Psoas muscle (tissue), 8 donors: ENCODE measurements around the gene INSRR. TPM values are rescaled to one million over a fixed set of nuclear protein-coding genes. Genes with fewer than 3 reads are reported as not detected.

Experiments
- ATAC-seq, 4 donors: fragments of 200-7000 bp; cut with Tn5 transposase; one replicate each; pipeline ENCODE4 v1.9.1; 2020; ENCODE audit warnings: moderate library complexity in 3 of 4, mild to moderate bottlenecking in 2 of 4
- DNase-seq, 2 donors: peaks; one replicate each; pipeline ENCODE4 v3.0.0-alpha.2; 2020
- H3K27ac ChIP-seq: fragments of 200-600 bp; one replicate; pipeline ENCODE4 v1.8.0; 2022
- H3K27me3 ChIP-seq, 3 donors: fragments of 200-600 bp in 1 of 3; one replicate each; pipeline versions ENCODE4 v1.6.1 to v1.8.0; 2013 to 2022; ENCODE audit warnings: low read length in 2 of 3, mild to moderate bottlenecking in 2 of 3, moderate library complexity in 1 of 3; ENCODE audit not compliant: insufficient read depth in 3 of 3
- H3K36me3 ChIP-seq, 2 donors: fragments of 200-600 bp in 1 of 2; one replicate each; pipeline versions ENCODE4 v1.6.1 to v1.8.0; 2013 to 2022; ENCODE audit warnings: low read depth in 1 of 2, mild to moderate bottlenecking in 1 of 2, moderate library complexity in 1 of 2; ENCODE audit not compliant: insufficient read depth in 1 of 2
- H3K4me1 ChIP-seq: fragments of 200-600 bp; one replicate; pipeline ENCODE4 v1.8.0; 2022
- H3K4me3 ChIP-seq: fragments of 200-600 bp; one replicate; pipeline ENCODE4 v1.8.0; 2022; ENCODE audit warnings: mild to moderate bottlenecking
- H3K9me3 ChIP-seq: fragments of 200-600 bp; one replicate; pipeline ENCODE4 v1.8.0; 2022
- CTCF ChIP-seq: fragments of 200-600 bp; IDR thresholded peaks from one replicate; pipeline ENCODE4 v1.8.0; 2022; ENCODE audit warnings: antibody characterized with exemption
- WGBS, 3 donors: extraction: QIAGEN DNeasy Blood & Tissue Kit; methylation state at CpG; one replicate each; pipeline versions ENCODE4 v1.1.6 to v1.1.7; 2013; 5-methylcytosine and 5-hydroxymethylcytosine counted together
- intact Hi-C, 2 donors: fragments of 100-400 bp; cut with DNase I; formaldehyde crosslinking; loops; one replicate each; pipeline versions ENCODE4 v1.11.0 to v1.14.2; 2022
- polyA plus RNA-seq, 3 donors: library from polyadenylated mRNA; stranded (reverse); fragments of 200-250 nt; gene quantifications; one replicate each; pipeline ENCODE4 v1.2.3, GENCODE V29; 2013
- total RNA-seq, 4 donors: library from RNA; stranded (reverse); fragmentation: NEBNext Ultra II Directional in 2 of 4; extraction: Animal tissue kit (Norgen Biotek cat#: 25700) in 2 of 4; gene quantifications; one replicate each; pipeline versions ENCODE4 v1.2.1 to v1.2.4, GENCODE V29; 2021 to 2023
- donor health status: healthy with polysubstance abuse.
- donor health status: DM: no; HTN: no; CAD: no; lungs with moderate emphysema.
- donor health status: Bipolar disorder and iron deficiency.
- donor health status: healthy.
- donor health status: DM: yes; HTN: yes; CAD: no.
- donor health status: DM: no; HTN: no; CAD: no.
- donor health status: DM: no; HTN: no; CAD: no.
- donor health status: DM: yes; HTN: yes; CAD: no.

Gene INSRR
- total and polyA plus RNA-seq, 7 donors: under 0.01 to 0.07 TPM; not detected in 5

GRCh38 chr1:156811168-156811567 lies 47.7 kb downstream of the INSRR start:
- no peak for DNase-seq
- no peak for ATAC-seq
- Histone ChIP-seq H3K27ac (no peak overlapping the region), H3K4me1 (peaks cover 15% of the 10 kb centered on the region), H3K36me3 (no peaks in the 10 kb centered on the region), H3K9me3 (no peaks in the 10 kb centered on the region), H3K27me3 (peaks cover 0 to 4% (median 3%) of the 10 kb centered on the region in 3 donors), H3K4me3 (no peak overlapping the region)
- WGBS, 3 donors: 48 to 66% (median 56%) methylated on average over 4 of the region's 4 CpGs
- intact Hi-C loops: no loop called here
- TF ChIP-seq CTCF: no peak

- Histone ChIP-seq H3K27ac (no peak overlapping the region), H3K9me3 (no peaks in the 10 kb centered on the region), H3K27me3 (peaks cover 0 to 4% (median 3%) of the 10 kb centered on the region in 3 donors), H3K4me1 (peaks cover 25% of the 10 kb centered on the region), H3K36me3 (no peaks in the 10 kb centered on the region), H3K4me3 (no peak overlapping the region)
- DNase-seq (no peak), ATAC-seq (no peak)
- 79 to 88% (median 81%) methylated on average over 7 of the region's 7 CpGs for WGBS, 3 donors
- no peak for TF ChIP-seq CTCF
- intact Hi-C loops: no loop called here
Observed at GRCh38 chr1:156809711-156810366, 49.1 kb downstream of the INSRR start.

GRCh38 chr1:156809281-156809680 lies 49.6 kb downstream of the INSRR start:
- Histone ChIP-seq H3K36me3 (no peaks in the 10 kb centered on the region), H3K9me3 (no peaks in the 10 kb centered on the region), H3K4me3 (no peak overlapping the region), H3K27me3 (peaks cover 0 to 4% (median 3%) of the 10 kb centered on the region in 3 donors), H3K27ac (no peak overlapping the region), H3K4me1 (peaks cover 30% of the 10 kb centered on the region)
- WGBS, 3 donors: 90 to 95% (median 95%) methylated on average over 8 to 10 of the region's 10 CpGs
- TF ChIP-seq CTCF: no peak
- no peak for DNase-seq
- no peak for ATAC-seq
- intact Hi-C loops: no loop called here

GRCh38 chr1:156808186-156809030 lies 50.5 kb downstream of the INSRR start:
- Histone ChIP-seq H3K27me3 (peaks cover 0 to 3% (median under 1%) of the 10 kb centered on the region in 3 donors), H3K4me1 (peaks cover 31% of the 10 kb centered on the region), H3K4me3 (no peak overlapping the region), H3K27ac (no peak overlapping the region), H3K9me3 (no peaks in the 10 kb centered on the region), H3K36me3 (no peaks in the 10 kb centered on the region)
- intact Hi-C loops: no loop called here
- ATAC-seq (no peak), DNase-seq (no peak)
- no peak for TF ChIP-seq CTCF
- 90 to 91% (median 90%) methylated on average over 15 to 16 of the region's 16 CpGs for WGBS, 3 donors
